Erythroblast (primary cell): ENCODE results near the gene SOAT2.

ENCODE experiments used
- GATA1 ChIP-seq: IDR thresholded peaks from 2 replicates; pipeline ENCODE4 v1.6.1; 2011; ENCODE audit warnings: low read depth, mild to moderate bottlenecking, control low read depth, low read length, moderate library complexity
- POLR2A ChIP-seq: IDR thresholded peaks from 2 replicates; pipeline ENCODE4 v1.6.1; 2011; ENCODE audit warnings: mild to moderate bottlenecking, low read length

DNA sequence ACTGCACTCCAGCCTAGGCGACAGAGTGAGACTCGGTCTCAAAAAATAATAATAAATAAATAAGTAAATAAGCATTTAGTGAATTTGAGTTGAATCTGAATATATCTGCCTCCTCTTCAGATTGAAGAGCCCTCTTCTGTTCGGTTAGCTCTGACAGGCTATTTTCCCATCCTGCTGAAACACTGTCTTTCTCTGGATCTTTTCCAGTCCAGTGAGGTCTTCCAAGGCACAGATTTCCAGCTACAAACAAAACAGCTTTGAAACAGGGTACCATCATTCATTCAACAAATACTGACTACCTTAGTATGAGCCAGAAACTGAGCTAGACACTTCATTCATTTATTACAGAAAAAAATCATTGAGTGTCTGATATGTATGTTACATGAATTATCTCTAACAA is 16.9 kb upstream of the SOAT2 start:
- TF ChIP-seq POLR2A (no peak), GATA1 (no peak)
